NCI-H82 (cell line): Measurements from ENCODE around the gene TRIML1.
"Not testable (repeated sequence)": the region's sequence is repeated elsewhere in the genome, so short reads cannot be mapped to it uniquely, and the experiment has no call there.

Experiments
- DNase-seq: peaks from one replicate; lab custom pipeline; 2025; lab: John Stamatoyannopoulos, UW

TRIML1 gene

GRCh38 chr4:188154668-188155405 lies 15.6 kb downstream of the TRIML1 start:
- DNase-seq, result peak; percentile 13

- DNase-seq, result no peak
Observed at GRCh38 chr4:188158336-188158735, 19.1 kb downstream of the TRIML1 start.

GRCh38 chr4:188159513-188160226 lies 20.4 kb downstream of the TRIML1 start:
- DNase-seq, result not testable (repeated sequence)

DNA sequence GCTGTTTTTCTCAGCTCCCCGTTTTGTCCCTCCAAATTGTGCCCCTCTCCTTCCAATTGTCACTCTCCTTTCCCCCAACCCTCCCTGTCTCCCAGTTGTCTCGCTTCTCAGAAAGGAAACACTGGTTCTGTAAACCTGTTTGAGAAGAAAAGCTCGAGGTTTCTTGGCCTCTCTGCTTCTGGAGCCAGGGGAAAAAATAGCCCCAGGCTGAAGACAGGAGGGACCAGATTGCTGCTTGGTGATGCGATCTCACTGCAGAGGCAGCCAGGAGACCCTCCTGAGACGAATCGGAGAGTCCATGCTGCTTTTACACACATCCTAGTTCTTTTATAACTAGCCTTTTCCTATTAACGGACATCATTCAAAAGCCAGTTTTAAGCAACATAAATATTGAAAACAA lies 21.2 kb downstream of the TRIML1 start:
- no peak for DNase-seq

DNA sequence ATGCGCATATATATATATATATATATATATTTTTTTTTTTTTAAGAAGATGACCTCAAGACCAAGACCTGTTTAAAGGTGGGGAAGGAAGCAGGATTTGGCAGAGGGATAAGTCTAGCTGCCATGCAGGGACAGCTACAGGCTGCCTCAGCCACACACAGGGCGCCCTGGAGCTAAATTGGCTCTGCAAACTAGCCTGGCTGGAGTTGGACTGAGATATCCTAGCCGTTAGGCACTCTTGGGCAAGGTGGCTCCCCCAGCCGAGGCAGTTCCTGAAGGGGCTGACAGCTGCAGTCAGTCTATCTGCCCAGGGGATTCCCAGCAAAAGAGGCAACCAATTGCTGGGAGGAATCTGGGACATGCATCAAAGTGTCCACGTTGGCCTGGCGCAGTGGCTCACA lies 21.9 kb downstream of the TRIML1 start:
- no peak for DNase-seq

DNA sequence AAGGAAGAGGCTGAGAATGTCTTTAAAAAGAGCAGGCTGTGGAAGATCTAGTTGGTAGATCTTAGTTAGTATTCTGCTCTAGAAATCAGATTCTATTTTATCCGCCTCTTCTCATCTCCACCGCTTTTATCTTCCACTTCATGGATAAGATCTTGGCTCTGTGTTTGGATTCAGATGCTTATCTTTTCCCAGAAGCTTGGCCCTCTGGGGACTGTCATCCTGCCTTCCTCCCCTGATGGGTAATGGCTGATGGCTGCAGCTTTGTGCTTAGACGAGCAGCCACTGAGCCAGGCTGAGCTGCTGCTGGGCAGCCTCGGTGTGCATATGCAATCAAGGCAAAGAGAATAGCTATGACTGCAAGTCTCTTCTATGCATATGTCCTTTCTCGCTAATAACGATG lies 23.5 kb downstream of the TRIML1 start:
- DNase-seq, result no peak

DNA sequence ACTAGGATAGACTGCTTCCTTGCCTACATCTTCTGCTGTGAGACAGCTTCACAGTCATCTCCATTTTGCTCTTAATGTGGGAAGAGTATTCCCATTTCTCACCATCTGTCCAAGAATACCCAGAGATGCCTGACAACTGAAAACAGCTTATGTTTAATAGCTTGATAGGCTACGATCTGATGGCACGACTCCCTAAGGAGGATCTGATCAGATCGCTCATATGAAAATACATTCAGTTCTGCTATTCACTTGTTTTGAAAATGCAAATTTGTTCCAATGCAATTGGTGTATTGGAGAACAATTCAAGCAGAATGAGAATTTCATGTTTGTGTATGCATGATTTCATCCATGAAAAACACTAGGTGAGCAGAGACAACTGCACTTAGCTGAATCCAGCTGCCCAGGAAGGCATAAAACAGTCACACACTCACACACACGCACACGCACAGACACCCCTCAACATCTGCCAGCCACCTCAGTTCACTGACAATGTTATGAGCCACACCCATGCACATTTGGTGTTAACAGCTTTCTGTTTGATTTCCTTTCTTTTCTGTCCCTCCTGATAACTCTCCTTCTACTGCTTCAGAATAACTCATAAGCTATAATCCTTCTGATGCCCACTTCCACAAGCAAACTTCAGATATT lies 29.6 kb downstream of the TRIML1 start:
- DNase-seq, result no peak

DNA sequence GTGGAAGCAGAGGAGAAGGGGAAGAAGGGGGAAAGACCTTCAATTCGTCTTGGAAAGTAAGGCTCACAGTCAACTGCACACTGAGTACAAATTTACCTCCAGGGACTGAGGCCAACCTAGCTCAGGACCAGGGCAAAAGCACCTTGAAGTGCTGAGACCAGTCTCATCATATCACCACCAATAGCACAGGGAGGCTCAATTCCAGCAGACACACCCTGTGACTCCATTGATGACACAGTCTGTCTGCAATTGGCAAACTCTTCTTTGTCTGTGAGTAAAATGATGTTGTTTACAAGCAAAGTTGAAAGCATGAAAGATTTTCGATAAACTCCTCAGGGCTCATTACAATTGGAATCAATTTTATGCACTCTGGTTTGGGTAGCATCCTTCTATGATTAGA lies 32.3 kb downstream of the TRIML1 start:
- DNase-seq, result no peak

GRCh38 chr4:188175288-188175687 lies 36.0 kb downstream of the TRIML1 start:
- DNase-seq, result no peak

- DNase-seq, result no peak
Observed at GRCh38 chr4:188177997-188178675, 38.9 kb downstream of the TRIML1 start.

DNA sequence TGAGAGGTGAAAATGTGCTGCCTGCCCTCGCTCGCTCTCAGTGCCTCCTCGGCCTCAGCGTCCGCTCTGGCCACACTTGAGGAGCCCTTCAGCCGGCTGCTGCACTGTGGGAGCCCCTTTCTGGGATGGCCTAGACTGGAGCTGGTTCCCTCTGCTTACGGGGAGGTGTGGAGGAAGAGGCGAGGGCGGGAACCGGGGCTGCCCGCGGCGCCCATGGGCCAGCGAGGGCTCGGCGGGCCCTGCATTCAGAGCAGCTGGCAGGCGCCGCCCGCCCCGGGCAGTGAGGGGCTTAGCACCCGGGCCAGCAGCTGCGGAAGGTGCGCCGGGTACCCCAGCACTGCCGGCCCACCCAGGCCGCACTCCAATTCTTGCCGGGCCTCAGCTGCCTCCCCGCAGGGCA lies 39.6 kb downstream of the TRIML1 start:
- DNase-seq, result no peak

- DNase-seq, result no peak
Observed at GRCh38 chr4:188187106-188187505, 47.9 kb downstream of the TRIML1 start.

DNA sequence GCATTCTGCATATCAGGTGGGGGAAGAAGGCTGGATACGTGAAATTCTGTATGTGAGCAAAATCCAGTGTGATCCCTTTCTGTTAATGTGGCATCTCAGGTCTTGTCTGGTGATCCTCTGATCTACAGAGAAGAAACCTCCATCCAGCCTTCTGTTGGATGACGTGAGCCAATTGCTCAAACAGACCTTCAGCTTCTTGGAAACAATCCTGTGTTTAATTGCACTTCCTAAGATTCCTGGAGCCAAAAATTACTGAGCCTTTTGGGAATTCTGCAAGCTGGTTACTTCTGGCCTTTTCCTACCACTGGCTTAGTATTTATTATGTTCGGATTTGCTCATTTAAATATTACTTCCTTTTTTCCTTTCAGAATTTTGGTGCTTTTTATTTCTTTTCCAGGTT lies 51.2 kb downstream of the TRIML1 start:
- DNase-seq, result no peak

- DNase-seq, result no peak
Observed at GRCh38 chr4:188194421-188194820, 55.2 kb downstream of the TRIML1 start.

- DNase-seq, result no peak
Observed at GRCh38 chr4:188195389-188195985, 56.2 kb downstream of the TRIML1 start.

GRCh38 chr4:188196134-188196735 lies 57.0 kb downstream of the TRIML1 start:
- DNase-seq, result peak; percentile 73
